NCI-H524 treated with DMSO at 0.1 percent for 48 hours (cell line): ENCODE measurements around the gene C16orf87.
A peak's percentile ranks its signal among the peaks of the same experiment; 100 is the strongest.
"Not testable (repeated sequence)": the region's sequence is repeated elsewhere in the genome, so short reads cannot be mapped to it uniquely, and the experiment has no call there.

Experiments used
- DNase-seq: peaks from one replicate; lab custom pipeline; 2025; lab: John Stamatoyannopoulos, UW

Gene C16orf87, protein sequence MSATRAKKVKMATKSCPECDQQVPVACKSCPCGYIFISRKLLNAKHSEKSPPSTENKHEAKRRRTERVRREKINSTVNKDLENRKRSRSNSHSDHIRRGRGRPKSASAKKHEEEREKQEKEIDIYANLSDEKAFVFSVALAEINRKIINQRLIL

DNA sequence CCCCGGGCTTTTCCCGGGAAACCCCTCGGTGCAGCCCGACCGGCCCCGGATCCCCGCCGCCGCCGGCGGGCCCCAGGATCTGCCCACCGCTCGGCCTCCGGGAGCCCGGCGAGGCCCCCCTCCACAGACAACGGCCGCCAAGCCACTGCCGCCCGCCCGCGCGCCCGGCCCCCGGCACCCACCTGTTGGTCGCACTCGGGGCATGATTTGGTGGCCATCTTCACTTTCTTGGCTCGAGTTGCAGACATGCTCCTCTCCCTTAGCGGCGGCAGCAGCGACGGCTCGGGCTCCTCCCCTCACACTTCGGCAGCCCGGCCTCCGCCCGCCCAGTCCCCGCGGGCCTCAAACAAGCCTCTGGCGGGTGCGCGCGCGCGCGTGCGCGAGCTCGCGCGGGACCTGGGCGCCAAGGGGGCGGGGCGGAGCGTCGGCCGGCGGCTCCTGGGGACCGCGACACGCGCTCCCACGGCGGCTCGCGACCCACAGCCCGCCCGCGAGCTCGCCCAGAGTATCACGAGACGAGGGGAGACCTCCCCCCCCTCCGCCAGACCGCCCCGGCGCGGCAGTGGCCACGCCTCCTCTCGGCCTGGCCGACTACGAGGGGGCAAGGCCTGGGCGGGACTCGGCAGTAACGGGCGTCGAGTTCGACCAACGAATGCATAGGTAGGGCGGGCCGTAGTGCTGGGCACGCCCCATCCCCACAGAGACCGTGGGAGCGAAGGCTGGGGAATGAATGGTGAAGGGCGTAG, at the start of gene C16orf87:
C16orf87 (minus strand) TSS at position 279 of the 746 bp plus-strand sequence; CDS start at position 248, 31 bp downstream.
- peak; percentile 71 for DNase-seq

DNA sequence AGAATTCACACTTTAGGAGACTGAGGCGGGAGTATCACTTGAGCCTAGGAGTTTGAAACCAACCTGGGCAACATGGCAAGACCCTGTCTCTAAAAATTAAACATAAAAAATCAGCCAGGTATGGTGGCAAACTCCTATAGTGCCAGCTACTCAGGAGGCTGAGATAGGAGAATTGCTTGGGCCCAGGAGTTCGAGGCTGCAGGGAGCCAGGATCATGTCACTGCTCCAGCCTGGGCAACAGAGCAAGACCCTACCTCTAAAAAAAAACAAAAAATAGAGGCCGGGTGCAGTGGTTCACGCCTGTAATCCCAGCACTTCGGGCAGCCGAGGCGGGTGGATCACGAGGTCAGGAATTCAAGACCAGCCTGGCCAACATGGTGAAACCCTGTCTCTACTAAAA, 44.3 kb upstream of the C16orf87 start:
- no peak for DNase-seq

DNA sequence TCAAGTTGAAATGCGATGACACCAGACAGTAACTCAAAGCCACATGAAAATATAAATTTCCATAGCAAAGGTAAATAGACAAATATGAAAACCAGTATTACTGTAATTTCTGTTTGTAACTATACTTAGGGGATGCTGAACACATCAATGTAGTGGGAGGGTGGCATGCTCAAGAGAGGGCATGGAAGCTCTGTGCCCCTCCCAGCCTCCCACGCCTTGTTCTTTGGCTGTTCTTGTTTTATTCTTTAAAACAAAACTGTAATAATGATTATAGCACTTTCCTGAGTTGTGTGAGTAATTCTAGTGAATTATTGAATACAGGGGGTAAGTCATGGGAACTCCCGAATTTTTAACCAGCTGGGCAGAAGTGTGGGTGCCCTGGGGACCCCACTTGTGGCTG, 42.2 kb upstream of the C16orf87 start:
- no peak for DNase-seq

DNA sequence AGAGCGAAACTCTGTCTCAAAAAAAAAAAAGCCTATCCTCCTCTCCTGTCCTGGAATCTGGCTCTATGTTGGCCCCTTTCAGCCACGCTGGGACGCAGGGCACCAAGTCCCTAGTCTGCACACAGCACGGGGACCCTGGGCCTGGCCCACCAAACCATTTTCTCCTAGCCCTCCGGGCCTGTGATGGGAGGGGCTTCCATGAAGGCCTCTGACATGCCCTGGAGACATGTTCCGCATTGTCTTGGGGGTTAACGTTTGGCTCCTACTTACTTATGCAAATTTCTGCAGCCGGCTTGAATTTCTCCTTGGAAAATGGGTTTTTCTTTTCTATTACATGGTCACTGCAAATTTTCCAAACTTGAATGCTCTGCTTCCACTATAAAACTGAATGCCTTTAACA, 40.6 kb upstream of the C16orf87 start:
- no peak for DNase-seq

DNA sequence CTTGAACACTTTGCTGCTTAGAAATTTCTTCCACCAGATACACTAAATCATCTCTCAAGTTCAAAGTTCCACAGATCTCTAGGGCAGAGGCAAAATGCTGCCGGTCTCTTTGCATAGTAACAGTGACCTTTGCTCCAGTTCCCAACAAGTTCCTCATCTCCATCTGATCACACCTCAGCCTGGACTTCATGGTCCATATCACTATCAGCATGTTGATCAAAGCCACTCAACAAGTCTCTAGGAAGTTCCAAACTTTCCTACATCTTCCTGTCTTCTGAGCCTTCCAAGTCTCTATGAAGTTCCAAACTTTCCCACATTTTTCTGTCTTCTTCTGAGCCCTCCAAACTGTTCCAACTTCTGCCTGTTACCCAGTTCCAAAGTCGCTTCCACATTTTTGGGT, 37.9 kb upstream of the C16orf87 start:
- DNase-seq: not testable (repeated sequence)

DNA sequence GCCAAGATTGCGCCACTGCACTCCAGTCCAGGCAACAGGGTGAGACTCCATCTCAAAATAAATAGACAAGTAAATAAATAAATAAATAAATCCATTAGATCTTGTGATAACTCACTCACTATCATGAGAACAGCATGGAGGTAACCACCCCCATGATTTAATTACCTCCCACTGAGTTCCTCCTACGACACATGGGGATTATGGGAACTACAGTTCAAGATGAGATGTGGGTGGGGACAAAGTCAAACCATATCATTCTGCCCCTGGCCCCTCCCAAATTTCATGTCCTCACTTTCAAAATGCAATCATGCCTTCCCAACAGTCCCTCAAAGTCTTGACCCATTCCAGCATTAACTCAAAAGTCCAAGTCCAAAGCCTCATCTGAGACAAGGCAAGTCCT, 36.5 kb upstream of the C16orf87 start:
- DNase-seq: not testable (repeated sequence)

DNA sequence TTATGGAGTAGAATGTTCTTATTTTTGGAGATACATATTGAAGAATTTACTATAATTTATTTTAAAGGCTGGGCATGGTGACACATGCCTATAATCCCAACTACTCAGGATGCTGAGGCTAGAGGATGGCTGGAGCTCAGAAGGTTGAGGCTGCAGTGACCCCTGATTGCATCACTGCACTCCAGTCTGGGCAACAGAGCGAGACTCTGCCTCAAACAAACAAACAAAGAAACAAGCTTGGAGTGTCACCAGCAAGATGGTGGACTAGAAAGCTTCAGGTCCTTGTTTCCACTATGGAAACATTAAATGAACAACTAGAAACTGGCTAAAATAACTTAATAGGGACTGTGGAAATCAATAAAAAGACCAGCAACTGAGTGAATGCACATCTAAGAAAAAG, 35.3 kb upstream of the C16orf87 start:
- no peak for DNase-seq

DNA sequence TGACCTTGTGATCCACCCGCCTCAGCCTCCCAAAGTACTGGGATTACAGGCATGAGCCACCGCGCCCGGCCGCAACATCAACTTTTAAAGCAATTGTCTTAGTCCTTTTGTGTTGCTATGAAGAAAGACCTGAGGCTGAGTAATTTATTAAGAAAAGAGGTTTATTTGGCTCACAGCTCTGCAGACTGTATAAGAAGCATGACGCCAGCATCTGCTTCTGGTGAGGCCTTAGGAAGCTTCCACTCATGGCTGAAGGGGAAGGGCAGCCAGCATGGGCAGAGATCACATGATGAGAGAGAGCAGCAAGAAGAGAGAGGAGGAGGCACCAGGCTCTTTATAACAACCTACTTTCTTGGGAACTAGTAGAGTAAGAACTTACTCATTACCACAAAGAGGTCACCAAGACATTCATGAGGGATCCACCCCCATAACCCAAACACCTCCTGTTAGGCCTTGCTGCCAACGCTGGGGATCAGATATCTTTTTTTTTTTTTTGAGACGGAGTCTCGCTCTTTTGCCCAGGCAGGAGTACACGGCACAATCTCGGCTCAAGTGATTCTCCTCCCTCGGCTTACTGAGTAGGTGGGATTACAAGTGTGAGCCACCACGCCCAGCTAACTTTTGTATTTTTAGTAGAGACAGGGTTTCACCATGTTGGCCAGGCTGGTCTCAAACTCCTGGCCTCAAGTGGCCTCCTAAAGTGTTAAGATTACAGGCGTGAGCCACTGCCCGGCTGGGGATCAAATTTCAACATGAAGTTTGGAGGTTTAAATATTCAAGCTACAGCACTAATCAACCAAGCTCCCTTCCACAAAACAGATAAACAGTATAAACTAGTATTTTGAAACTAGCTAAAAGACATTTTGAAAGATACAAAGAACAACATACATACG, 31.8 kb upstream of the C16orf87 start:
- DNase-seq: no peak

DNA sequence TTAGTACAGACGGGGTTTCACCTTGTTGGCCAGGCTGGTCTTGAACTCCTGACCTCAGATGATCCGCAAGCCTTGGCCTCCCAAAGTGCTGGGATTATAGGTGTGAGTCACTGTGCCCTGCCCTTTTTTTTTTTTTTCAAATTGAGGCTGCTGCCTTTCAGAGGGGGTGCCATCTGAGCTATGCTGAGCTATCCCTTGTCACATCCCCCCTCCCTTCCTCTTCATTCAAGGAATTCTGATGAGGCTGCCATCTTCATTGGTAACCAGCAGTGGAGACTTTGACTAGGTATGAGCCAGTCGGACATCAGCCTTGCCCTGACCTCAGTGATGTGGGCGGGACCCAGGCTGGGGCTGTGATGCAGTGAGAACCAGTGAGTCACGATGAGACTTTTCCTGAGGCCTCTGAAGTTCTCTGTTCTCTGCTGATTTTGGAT, 28.8 kb upstream of the C16orf87 start:
- no peak for DNase-seq

DNA sequence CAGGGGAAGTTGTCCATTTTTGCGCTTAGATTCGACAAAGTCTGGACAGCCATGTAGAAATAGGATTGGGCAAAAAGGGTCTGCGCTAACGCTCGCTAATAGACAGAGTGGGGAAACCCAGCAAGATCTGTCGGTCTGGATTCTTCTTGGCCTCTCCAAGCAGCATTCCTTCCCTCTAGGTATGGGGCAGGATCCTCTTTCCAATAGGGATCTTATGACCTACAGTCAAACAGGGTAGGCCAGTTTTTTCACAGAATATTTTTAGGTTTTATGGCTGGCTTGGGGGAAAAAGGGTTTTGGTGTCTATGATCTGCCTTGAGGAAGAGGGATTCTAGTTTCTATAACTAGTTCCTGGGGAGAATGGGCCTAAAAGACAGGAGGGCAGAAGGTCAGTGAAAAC, 27.2 kb upstream of the C16orf87 start:
- no peak for DNase-seq

DNA sequence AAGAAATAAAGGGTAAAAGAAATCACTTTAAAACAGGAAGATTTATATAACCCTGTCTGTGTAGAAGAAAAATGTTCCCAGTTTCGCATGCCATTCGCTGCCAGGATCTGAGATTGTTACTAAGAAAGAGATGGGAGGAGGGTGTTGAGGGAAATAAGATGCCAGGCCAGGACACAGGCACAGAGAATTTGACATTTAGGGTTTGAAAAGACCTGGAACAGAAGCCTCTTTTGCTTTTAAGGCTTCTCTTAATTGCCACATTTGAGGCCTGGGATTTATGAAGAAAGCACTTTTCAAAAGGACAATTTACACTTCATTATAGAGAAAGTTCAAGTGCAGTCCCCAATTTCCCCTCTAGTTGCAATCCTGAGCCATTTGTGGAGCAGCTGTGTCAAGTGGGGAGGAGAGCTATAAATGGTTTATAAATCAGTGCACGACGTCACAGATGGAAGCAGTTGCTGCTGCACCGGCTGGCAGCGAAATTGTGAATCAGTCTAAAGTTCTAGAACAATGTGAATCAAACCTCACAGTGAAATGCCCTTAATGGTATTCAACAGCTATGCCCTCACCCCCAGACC, 26.5 kb upstream of the C16orf87 start:
- peak; percentile 59 for DNase-seq

DNA sequence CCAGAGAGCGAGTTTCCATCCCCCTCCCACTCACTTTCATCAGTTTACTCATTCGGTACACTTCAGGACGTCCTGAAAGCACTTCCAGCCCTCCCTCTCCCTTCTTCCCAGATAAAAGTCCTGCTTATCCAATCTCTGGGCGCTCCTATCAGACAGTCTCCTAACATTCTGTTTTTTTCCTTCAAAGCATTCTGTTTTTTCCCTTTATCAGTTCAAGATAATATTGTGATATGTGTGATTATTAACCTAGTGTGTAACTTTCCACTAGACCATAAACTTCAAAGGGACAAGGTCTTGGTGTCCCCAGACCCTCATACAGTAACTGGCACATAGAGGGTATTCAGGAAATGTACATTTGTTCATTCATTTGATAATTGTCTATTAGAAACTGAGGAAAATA, 24.4 kb upstream of the C16orf87 start:
- DNase-seq: no peak

DNA sequence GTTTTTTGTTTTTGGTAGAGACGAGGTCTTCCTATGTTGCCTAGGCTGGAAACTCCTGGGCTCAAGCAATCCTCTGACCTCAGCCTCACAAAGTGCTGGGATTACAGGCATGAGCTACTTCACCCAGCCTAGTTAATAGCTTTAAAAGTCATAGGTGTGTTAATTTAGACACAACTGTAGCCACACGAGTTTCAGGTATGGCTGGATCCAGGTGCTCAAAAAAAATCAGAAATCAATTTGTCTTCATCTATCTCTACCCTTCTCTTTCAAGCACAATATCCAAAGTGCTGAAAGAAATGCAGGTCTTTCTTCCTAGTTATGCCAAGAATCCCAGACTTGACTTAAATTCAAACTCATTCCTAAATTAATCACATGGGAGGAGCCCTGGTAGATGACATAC, 23.9 kb upstream of the C16orf87 start:
- DNase-seq: no peak

DNA sequence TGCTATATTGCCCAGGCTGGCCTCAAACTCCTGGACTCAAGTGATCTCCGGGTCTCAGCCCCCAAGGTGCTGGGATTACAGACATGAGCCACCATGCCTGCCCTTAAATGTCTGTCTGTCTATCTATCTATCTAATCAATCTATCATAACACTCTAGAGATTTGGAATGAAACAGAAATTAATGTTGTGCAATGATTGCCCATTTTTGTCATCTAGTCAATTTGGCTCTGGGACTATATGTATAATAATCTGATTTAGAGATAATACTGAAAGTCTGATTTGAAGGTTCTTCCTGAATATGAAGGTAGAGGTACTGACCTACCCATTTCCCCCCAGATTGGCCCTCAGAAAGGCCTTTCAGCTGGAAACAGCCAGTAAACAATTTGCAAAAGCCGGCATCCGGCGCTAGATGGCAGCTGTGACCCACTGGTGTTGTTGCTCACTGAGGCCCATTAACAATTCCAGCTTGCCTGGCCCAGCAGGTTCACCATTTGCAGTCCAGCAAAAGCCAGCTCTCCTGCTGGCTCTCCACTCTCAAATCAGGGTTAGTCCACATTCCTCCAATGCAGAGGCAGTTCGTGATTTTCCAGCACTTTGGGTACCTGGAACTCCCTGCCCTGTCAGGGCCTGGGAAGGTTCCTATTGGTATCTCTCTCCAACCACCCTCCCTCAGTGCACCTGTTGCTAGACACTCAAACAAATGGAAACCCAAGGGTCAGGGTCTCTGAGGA, 22.9 kb upstream of the C16orf87 start:
- DNase-seq: no peak

DNA sequence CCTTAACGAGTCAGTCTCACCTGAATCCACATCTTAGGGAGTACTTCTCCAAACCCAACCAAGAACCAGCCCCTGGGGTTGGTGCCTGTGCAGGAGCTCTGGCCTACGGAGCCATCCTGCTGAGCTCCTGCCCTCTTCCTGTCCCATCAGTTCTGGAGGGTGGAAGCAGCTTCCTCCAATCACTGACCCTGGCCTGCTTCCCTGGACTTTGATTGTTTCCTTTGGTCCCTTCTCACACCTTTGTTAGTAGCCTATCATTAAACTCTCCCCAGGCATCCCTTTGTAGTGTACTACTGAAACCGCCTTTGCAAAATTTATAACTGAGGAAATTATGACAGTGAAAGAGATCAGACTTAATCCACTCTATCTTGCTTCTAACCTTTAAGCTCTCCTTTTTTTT, 21.1 kb upstream of the C16orf87 start:
- DNase-seq: no peak

DNA sequence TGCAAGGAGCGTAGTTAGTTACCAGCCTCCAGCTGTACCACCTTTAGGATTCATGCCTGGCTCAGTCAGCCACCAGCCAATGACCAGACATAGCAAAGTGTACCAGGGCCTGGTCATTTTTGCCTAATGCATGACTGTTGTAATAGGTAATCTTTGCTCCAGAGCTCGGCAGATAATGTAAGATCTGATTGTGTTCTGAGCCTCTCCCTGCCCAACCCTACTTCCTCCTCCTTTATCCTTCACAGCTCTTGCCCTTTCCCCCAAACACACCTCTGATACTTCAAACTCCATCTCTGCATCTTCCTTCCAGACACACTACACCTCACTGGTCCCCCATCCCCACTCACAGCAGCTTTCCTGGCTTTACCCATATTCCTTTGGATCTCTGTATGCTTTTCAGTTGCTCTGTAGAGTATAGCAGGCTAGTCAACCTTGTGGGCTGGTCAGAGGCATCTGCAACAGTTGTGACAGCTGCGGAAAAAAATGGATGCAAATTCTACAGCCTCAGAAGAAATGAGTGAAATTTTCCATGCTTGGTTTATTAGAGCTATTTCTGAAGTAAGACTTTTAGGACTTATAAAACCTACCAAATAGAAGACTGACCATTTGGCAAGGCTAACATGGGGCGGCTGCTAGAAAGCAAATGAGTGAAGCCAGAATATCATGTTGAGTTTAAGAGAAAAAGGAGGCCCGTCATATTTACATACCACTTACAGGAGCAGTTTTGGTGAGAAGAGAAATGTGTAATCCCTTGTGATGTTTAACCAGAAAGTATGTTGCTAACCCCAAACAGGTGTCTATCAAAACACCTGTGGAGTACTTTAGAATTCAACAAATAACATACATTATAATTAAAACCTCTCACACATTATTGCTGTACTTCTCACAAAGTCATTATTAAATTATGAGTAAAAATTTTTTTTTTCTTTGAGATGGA, 19.9 kb upstream of the C16orf87 start:
- DNase-seq: no peak

DNA sequence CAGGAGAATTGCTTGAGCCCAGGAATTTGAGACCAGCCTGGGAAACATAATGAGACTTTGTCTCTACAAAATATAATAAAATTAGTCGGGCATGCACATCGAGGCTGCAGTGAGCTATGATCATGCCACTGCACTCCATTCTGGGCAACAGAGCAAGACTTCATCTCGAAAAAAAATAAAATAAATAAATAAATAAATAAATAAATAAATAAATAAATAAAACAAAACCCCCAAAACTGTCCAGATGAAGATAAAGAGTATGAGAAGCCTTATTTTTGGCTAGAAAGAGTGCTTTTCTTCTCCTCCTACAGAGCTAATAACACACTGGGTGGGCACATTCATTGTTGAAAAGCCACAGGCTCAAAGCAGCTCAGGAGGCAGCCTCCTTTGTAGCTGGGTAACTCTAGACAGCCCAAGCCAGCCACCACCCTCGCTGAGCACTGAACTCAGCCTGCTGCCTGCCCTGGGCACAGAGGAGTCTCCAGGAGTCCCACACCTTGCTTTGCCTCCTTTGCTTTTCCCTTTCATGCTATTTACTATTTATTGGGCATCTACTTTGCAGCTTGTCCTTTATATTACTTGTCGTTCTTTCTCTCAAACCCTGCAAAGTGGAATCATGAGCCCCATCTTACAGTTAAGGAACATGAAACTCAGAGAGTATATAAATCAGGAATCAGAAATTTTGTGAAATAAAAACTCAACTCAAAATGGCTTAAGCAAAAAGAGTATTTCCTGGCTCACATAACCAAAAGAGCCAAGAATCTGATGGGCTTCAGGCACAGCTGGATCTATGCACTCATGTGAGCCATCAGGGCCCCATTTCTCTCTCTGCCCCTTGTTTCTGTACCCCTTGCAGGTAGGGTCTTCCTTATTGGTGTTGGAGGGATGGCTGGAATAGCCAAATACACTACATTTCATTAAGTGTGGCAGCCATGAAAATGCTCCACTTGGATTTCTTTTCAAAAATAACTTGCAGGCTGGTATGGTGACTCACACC, 18.1 kb upstream of the C16orf87 start:
- no peak for DNase-seq

DNA sequence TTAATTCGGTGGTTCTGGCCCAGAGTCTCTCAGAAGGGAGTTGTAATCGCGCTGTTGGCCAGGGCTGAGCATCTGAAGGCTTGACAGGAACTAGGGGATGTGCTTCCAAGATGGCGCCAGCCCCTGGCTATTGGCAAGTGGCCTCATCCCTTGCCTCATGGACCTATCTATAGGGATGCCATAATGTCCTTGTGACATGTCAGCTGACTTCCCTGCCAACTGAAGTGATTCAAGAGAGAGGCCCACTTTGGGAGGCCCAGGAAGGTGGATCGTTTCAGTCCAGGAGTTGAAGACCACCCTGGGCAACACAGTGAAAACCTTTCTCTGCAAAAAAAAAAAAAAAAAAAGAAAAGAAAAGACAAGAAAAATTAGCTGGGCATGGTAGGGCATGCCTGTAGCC, 15.0 kb upstream of the C16orf87 start:
- DNase-seq: no peak

DNA sequence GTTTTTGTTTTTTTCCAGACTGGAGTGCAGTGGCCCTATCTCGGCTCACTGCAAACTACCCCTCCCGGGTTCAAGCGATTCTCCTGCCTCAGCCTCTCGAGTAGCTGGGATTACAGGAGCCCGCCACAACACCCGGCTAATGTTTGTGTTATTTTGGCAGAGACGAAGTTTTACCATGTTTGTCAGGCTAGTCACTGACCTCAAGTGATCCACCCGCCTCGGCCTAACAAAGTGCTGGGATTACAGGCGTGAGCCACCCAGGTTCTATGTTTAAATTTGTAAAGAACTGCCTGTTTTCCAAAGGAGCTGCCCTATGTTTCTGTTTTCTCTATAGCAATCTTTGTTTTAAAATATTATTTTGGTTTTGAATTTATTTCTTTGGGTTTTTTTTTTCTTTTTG, 13.8 kb upstream of the C16orf87 start:
- DNase-seq: no peak
